Trophoblast cell (in vitro differentiated cells and primary cell): ENCODE data around the gene ALG5.

Experiments
- DNase-seq, 2 donors: peaks; one replicate each; pipeline ENCODE4 v3.0.0-alpha.2; 2016
- H2AFZ ChIP-seq: 2 replicates; pipeline ENCODE4 v1.6.1; 2013; ENCODE audit warnings: low read length, moderate library complexity, mild to moderate bottlenecking; ENCODE audit not compliant: insufficient read depth, poor library complexity
- H2AK5ac ChIP-seq: 2 replicates; pipeline ENCODE4 v1.6.1; 2013; ENCODE audit warnings: mild to moderate bottlenecking, low read length
- H2BK120ac ChIP-seq: 2 replicates; pipeline ENCODE4 v1.6.1; 2013; ENCODE audit warnings: low read length, mild to moderate bottlenecking, moderate library complexity; ENCODE audit not compliant: insufficient read depth, poor library complexity
- H2BK12ac ChIP-seq: 2 replicates; pipeline ENCODE4 v1.6.1; 2013; ENCODE audit warnings: mild to moderate bottlenecking, low read length, moderate library complexity
- H2BK5ac ChIP-seq: 2 replicates; pipeline ENCODE4 v1.6.1; 2013; ENCODE audit warnings: low read length, low read depth, moderate library complexity, mild to moderate bottlenecking; ENCODE audit not compliant: poor library complexity
- H3K14ac ChIP-seq: 2 replicates; pipeline ENCODE4 v1.6.1; 2013; ENCODE audit warnings: mild to moderate bottlenecking, low read length
- H3K18ac ChIP-seq: 2 replicates; pipeline ENCODE4 v1.6.1; 2013; ENCODE audit warnings: mild to moderate bottlenecking, low read length
- H3K23ac ChIP-seq: 2 replicates; pipeline ENCODE4 v1.6.1; 2013; ENCODE audit warnings: low read length
- H3K27ac ChIP-seq: 2 replicates; pipeline ENCODE4 v1.5.1; 2013; ENCODE audit warnings: low read depth, mild to moderate bottlenecking, inconsistent platforms, low read length, moderate library complexity
- H3K27me3 ChIP-seq: 2 replicates; pipeline ENCODE4 v1.6.1; 2013; ENCODE audit warnings: inconsistent platforms, mild to moderate bottlenecking, low read length, moderate library complexity; ENCODE audit not compliant: insufficient read depth
- H3K36me3 ChIP-seq, 2 experiments: 1 replicate in 1 of 2; 2 replicates in 1 of 2; pipeline ENCODE4 v1.6.1; 2013; ENCODE audit warnings: low read length in 2 of 2, mild to moderate bottlenecking in 2 of 2, moderate library complexity in 1 of 2; ENCODE audit not compliant: insufficient read depth in 2 of 2, control insufficient read depth in 1 of 2
- H3K4ac ChIP-seq: 2 replicates; pipeline ENCODE4 v1.6.1; 2013; ENCODE audit warnings: low read depth, mild to moderate bottlenecking, low read length, moderate library complexity
- H3K4me1 ChIP-seq, 2 experiments: 1 replicate in 1 of 2; 2 replicates in 1 of 2; pipeline ENCODE4 v1.6.1; 2013; ENCODE audit warnings: low read length in 2 of 2, mild to moderate bottlenecking in 2 of 2, moderate library complexity in 1 of 2; ENCODE audit not compliant: insufficient read depth in 2 of 2, control insufficient read depth in 1 of 2
- H3K4me2 ChIP-seq: 2 replicates; pipeline ENCODE4 v1.6.1; 2013; ENCODE audit warnings: inconsistent platforms, mild to moderate bottlenecking, low read length, moderate library complexity
- H3K4me3 ChIP-seq: 2 replicates; pipeline ENCODE4 v1.5.1; 2013; ENCODE audit warnings: mild to moderate bottlenecking, low read depth, low read length, inconsistent platforms
- H3K79me1 ChIP-seq: one replicate; pipeline ENCODE4 v1.6.1; 2013; ENCODE audit warnings: low read length
- H3K79me2 ChIP-seq: 2 replicates; pipeline ENCODE4 v1.6.1; 2013; ENCODE audit warnings: low read length, mild to moderate bottlenecking; ENCODE audit not compliant: control insufficient read depth, insufficient read depth, poor library complexity
- H3K9ac ChIP-seq: 2 replicates; pipeline ENCODE4 v1.6.1; 2013; ENCODE audit warnings: mild to moderate bottlenecking, low read length
- H3K9me3 ChIP-seq: 2 replicates; pipeline ENCODE4 v1.6.1; 2013; ENCODE audit warnings: low read depth, mild to moderate bottlenecking, control low read depth, inconsistent platforms, low read length; ENCODE audit not compliant: insufficient read depth
- H4K12ac ChIP-seq: 2 replicates; pipeline ENCODE4 v1.6.1; 2013; ENCODE audit warnings: low read depth, mild to moderate bottlenecking, low read length, moderate library complexity
- H4K8ac ChIP-seq: 2 replicates; pipeline ENCODE4 v1.6.1; 2013; ENCODE audit warnings: low read depth, mild to moderate bottlenecking, low read length, moderate library complexity
- H4K91ac ChIP-seq: one replicate; pipeline ENCODE4 v1.6.1; 2013; ENCODE audit warnings: low read depth, mild to moderate bottlenecking, low read length, moderate library complexity
- WGBS: extraction: QIAGEN DNeasy Blood & Tissue Kit; methylation state at CpG from one replicate; pipeline ENCODE4 v1.1.7; 2013; ENCODE audit warnings: missing lambda C conversion rate; ENCODE audit not compliant: insufficient read length, insufficient coverage; ENCODE audit errors: extremely low coverage; 5-methylcytosine and 5-hydroxymethylcytosine counted together

The ALG5 gene

DNA sequence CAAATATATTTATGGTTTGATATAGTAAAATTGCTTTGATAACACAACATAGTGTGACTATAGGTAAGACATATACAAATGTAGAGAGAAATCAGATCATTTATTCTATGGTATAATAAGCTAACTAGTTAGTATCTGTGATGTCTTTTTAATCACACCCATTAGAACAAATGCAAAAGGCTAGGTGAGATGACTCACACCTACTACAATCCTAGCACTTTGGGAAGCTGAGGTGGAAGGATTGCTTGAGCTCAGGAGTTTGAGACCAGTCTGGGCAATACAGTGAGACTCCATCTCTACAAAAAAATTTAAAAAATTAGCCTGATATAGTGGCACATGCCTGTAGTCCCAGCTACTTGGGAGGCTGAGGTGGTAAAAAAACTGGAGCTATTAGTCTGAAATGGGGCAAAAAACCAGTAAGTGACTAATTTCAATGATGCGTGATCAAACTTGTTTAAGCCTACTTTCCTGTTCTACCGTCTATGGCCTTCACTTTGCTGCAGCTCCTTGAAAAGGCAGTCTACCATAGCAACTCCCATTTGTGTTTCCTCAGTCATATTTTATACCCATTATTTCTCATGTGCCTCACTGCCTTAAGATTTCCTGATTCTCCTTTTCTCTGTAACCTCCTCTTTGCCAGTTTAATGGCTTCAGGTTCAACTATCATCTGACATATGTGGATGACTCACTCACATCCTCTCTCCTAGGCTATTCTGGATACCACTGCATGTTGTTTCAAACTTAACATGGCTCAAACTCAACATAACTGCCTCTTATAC lies 12.5 kb downstream of the ALG5 start:
- no peak overlapping the region for H2AFZ ChIP-seq
- no peak overlapping the region for H2AK5ac ChIP-seq
- WGBS: no CpG with 5 or more reads among the region's 2 CpGs
- H3K79me1 ChIP-seq: no peaks in the 10 kb centered on the region
- DNase-seq: peak; percentile 9 to 67
- no peak overlapping the region for H3K18ac ChIP-seq
- H3K23ac ChIP-seq: no peak overlapping the region
- H3K9me3 ChIP-seq: no peaks in the 10 kb centered on the region
- no peaks in the 10 kb centered on the region for H3K27me3 ChIP-seq
- H2BK5ac ChIP-seq: no peak overlapping the region
- no peak overlapping the region for H2BK12ac ChIP-seq
- no peak overlapping the region for H4K8ac ChIP-seq
- no peak overlapping the region for H2BK120ac ChIP-seq
- H3K4me1 ChIP-seq: no peaks in the 10 kb centered on the region
- no peak overlapping the region for H3K9ac ChIP-seq
- peaks cover 17 to 40% of the 10 kb centered on the region in 2 experiments for H3K36me3 ChIP-seq
- no peak overlapping the region for H3K4me2 ChIP-seq
- H3K27ac ChIP-seq: no peak overlapping the region
- no peak overlapping the region for H3K4ac ChIP-seq
- no peaks in the 10 kb centered on the region for H3K79me2 ChIP-seq
- H4K91ac ChIP-seq: no peak overlapping the region
- H4K12ac ChIP-seq: no peak overlapping the region
- no peak overlapping the region for H3K14ac ChIP-seq
- H3K4me3 ChIP-seq: no peak overlapping the region

DNA sequence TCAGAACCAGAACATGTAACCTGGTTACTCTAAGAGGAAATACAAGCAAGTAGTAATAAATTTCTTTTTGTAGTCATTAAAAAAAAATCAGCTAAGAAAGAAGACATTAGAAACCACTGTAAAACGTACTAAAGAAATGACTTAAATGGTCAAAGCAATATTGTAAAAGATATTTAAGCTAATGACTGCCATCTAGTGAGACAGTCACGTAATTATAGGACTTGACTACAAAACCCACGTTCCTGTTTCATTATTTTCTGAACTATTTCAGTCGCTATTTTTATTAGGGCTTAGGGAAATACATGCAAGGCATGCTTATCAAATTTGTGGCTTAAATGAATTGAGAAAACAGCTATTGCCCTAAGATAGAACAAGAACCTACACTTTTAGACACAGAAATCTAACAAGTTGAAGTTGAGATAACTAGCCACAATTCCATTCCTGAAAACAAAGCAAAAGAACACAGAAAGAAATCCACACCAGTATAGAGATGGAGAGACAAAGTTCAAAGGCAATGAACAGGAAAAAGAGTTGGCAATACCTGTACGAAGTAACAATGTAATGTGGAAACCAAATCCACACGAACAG lies 17.9 kb downstream of the ALG5 start:
- no peak overlapping the region for H3K9ac ChIP-seq
- H3K4me1 ChIP-seq: peaks cover 0 to 1% of the 10 kb centered on the region in 2 experiments
- no peak overlapping the region for H4K8ac ChIP-seq
- H4K91ac ChIP-seq: no peak overlapping the region
- H3K36me3 ChIP-seq: peaks cover 16 to 18% of the 10 kb centered on the region in 2 experiments
- peaks cover 2% of the 10 kb centered on the region for H3K79me1 ChIP-seq
- no peak overlapping the region for H2BK12ac ChIP-seq
- no CpG with 5 or more reads among the region's 6 CpGs for WGBS
- H2AFZ ChIP-seq: no peak overlapping the region
- no peak overlapping the region for H3K4ac ChIP-seq
- H2BK5ac ChIP-seq: no peak overlapping the region
- no peak overlapping the region for H2BK120ac ChIP-seq
- H3K14ac ChIP-seq: no peak overlapping the region
- DNase-seq: peak in 1 of 2 donors; percentile 71
- H3K4me3 ChIP-seq: no peak overlapping the region
- no peak overlapping the region for H2AK5ac ChIP-seq
- H3K18ac ChIP-seq: no peak overlapping the region
- no peak overlapping the region for H4K12ac ChIP-seq
- H3K9me3 ChIP-seq: no peaks in the 10 kb centered on the region
- no peak overlapping the region for H3K27ac ChIP-seq
- no peak overlapping the region for H3K4me2 ChIP-seq
- no peaks in the 10 kb centered on the region for H3K79me2 ChIP-seq
- no peaks in the 10 kb centered on the region for H3K27me3 ChIP-seq
- no peak overlapping the region for H3K23ac ChIP-seq

DNA sequence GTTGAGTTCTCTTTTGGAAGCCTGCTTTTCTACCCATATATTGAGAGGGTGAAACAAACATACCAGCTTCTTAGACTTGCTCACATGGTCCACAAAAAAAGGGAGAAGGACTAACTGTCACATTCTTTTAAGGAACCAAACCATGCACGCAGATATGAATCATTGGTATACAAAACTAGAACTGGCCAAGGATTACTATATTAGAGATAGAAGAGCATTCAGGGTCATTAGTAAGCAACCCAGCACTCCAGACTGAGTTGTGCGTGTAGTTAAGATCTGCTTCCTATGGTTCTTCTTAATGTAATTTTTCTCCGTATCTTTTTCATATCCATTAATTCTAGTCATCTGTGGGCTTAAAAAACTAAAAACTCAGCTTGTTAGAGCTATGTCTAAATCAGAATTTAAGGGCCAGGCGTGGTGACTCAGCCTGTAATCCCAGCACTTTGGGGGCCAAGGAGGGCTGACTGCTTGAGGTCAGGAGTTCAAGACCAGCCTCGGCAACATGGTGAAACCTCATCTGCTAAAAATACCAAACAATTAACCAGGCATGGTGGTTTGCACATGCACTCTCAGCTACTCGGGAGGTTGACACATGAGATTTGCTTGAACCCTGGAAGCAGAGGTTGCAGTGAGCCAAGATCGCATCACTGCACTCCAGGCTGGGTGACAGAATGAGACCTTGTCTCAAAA lies 19.6 kb downstream of the ALG5 start:
- Histone ChIP-seq H4K8ac (no peak overlapping the region), H2BK12ac (peak overlapping the region; percentile 6), H2BK5ac (no peak overlapping the region), H3K9me3 (peaks cover 2% of the 10 kb centered on the region), H3K27me3 (no peaks in the 10 kb centered on the region), H4K91ac (no peak overlapping the region), H3K18ac (no peak overlapping the region), H3K4me3 (no peak overlapping the region), H2AFZ (no peak overlapping the region), H2BK120ac (no peak overlapping the region), H3K9ac (no peak overlapping the region), H2AK5ac (no peak overlapping the region), H4K12ac (no peak overlapping the region), H3K14ac (no peak overlapping the region), H3K36me3 (peaks cover 18 to 22% of the 10 kb centered on the region in 2 experiments), H3K27ac (no peak overlapping the region), H3K79me1 (peaks cover 2% of the 10 kb centered on the region), H3K79me2 (no peaks in the 10 kb centered on the region), H3K4me1 (peaks cover 0 to 1% of the 10 kb centered on the region in 2 experiments), H3K23ac (no peak overlapping the region), H3K4ac (no peak overlapping the region), H3K4me2 (no peak overlapping the region)
- no peak for DNase-seq
- WGBS: no CpG with 5 or more reads among the region's 7 CpGs

- H4K8ac ChIP-seq: no peak overlapping the region
- H3K14ac ChIP-seq: no peak overlapping the region
- no peak overlapping the region for H3K4me3 ChIP-seq
- peak; percentile 69 to 90 for DNase-seq
- H3K27ac ChIP-seq: peak overlapping the region; percentile 34
- no peaks in the 10 kb centered on the region for H3K27me3 ChIP-seq
- no peak overlapping the region for H3K4ac ChIP-seq
- H3K4me2 ChIP-seq: no peak overlapping the region
- no peak overlapping the region for H3K18ac ChIP-seq
- no peak overlapping the region for H4K12ac ChIP-seq
- no peak overlapping the region for H4K91ac ChIP-seq
- no CpG with 5 or more reads among the region's 1 CpG for WGBS
- H3K79me1 ChIP-seq: peaks cover 2% of the 10 kb centered on the region
- H3K79me2 ChIP-seq: no peaks in the 10 kb centered on the region
- H3K9ac ChIP-seq: no peak overlapping the region
- H3K4me1 ChIP-seq: peaks cover 0 to 1% of the 10 kb centered on the region in 2 experiments
- H2BK5ac ChIP-seq: no peak overlapping the region
- no peak overlapping the region for H2BK12ac ChIP-seq
- H3K23ac ChIP-seq: no peak overlapping the region
- peaks cover 2% of the 10 kb centered on the region for H3K9me3 ChIP-seq
- H2BK120ac ChIP-seq: no peak overlapping the region
- no peak overlapping the region for H2AK5ac ChIP-seq
- H3K36me3 ChIP-seq: peaks cover 19 to 27% of the 10 kb centered on the region in 2 experiments
- no peak overlapping the region for H2AFZ ChIP-seq
Observed at GRCh38 chr13:36975172-36975571, 24.0 kb downstream of the ALG5 start.
